GM12878 (cell line): ENCODE data around the gene KRTCAP3. TPM values are rescaled to one million over a fixed set of nuclear protein-coding genes. Genes with fewer than 3 reads are reported as not detected.
A peak's percentile ranks its signal among the peaks of the same experiment; 100 is the strongest.

Source experiments
- ATAC-seq: fragments of 200-7000 bp; cut with Tn5 transposase; 3 replicates; pipeline ENCODE4 v1.9.1; 2020; ENCODE audit warnings: mild to moderate bottlenecking, moderate library complexity
- Bru-seq: library from RNA; stranded (reverse); fragments of 400-500 nt; gene quantifications from one replicate; lab custom pipeline; 2021; lab: Mats Ljungman, UMichigan
- BruChase-seq, 2 experiments: library from RNA; stranded (reverse); fragments of 400-500 nt; gene quantifications; one replicate each; lab custom pipeline; 2021; lab: Mats Ljungman, UMichigan
- BruUV-seq: library from RNA; stranded (reverse); fragments of 400-500 nt; replicated peaks from 2 replicates; lab custom pipeline; 2021; lab: Mats Ljungman, UMichigan
- CTCF ChIA-PET: fragments of 300-600 bp; sonication (Branson Sonifier 250); formaldehyde crosslinking; extraction: SDS; loops from one replicate; lab custom pipeline; 2021; ENCODE audit warnings: inconsistent platforms; lab: Yijun Ruan, JAX
- POLR2A ChIA-PET: fragments of 350-600 bp; formaldehyde crosslinking; extraction: SDS; loops from one replicate; lab custom pipeline; 2021; ENCODE audit warnings: inconsistent platforms; lab: Charles Lee
- RAD21 ChIA-PET: fragments of 300-600 bp; sonication (Branson Sonifier 250); formaldehyde crosslinking; loops from one replicate; lab custom pipeline; 2023; ENCODE audit warnings: antibody characterized with exemption; ENCODE audit not compliant: unreplicated experiment; lab: Charles Lee
- SMC1A ChIA-PET: fragments of 300-600 bp; sonication (Branson Sonifier 250); formaldehyde crosslinking; loops from one replicate; lab custom pipeline; 2023; ENCODE audit not compliant: unreplicated experiment, uncharacterized antibody; lab: Charles Lee
- DNase-seq: peaks from one replicate; pipeline ENCODE4 v3.0.0-alpha.2; 2011; ENCODE audit warnings: low read depth, low spot score
- FAIRE-seq: peaks from 3 replicates; lab custom pipeline; 2011; peaks lifted over from hg19 to GRCh38; lab: Jason Lieb, UNC
- H2AFZ ChIP-seq: 2 replicates; pipeline ENCODE4 v1.6.0; 2011; ENCODE audit warnings: low read depth, low read length, control low read depth; ENCODE audit not compliant: control insufficient read depth
- H3K27ac ChIP-seq: 2 replicates; pipeline ENCODE4 v1.5.1; 2011; ENCODE audit warnings: control low read depth; ENCODE audit not compliant: control insufficient read depth, insufficient read depth
- H3K27me3 ChIP-seq, 2 experiments: replicated peaks in 1 of 2; 2 replicates each; pipeline versions ENCODE4 v1.6.0 to v1.6.1; 2011; ENCODE audit warnings: low read length in 1 of 2; ENCODE audit not compliant: control insufficient read depth in 2 of 2, insufficient read depth in 2 of 2
- H3K36me3 ChIP-seq, 2 experiments: 2 replicates each; pipeline ENCODE4 v1.5.1; 2011; ENCODE audit warnings: low read length in 1 of 2; ENCODE audit not compliant: control insufficient read depth in 2 of 2, insufficient read depth in 2 of 2
- H3K4me1 ChIP-seq: 2 replicates; pipeline ENCODE4 v1.6.1; 2011; ENCODE audit warnings: mild to moderate bottlenecking, low read length, moderate library complexity, mixed read lengths; ENCODE audit not compliant: control insufficient read depth, insufficient read depth
- H3K4me2 ChIP-seq: 2 replicates; pipeline ENCODE4 v1.6.0; 2011; ENCODE audit warnings: control low read depth; ENCODE audit not compliant: control insufficient read depth, insufficient read depth
- H3K4me3 ChIP-seq: fragments of 200-600 bp; sonication (generic); 2 replicates; pipeline ENCODE4 v1.5.1; 2016
- H3K79me2 ChIP-seq: 2 replicates; pipeline ENCODE4 v1.6.0; 2011; ENCODE audit warnings: low read length; ENCODE audit not compliant: control insufficient read depth, insufficient read depth
- H3K9ac ChIP-seq: 2 replicates; pipeline ENCODE4 v1.8.0; 2011; ENCODE audit warnings: low read length, control low read depth, mixed read lengths; ENCODE audit not compliant: control insufficient read depth, insufficient read depth
- H3K9me3 ChIP-seq: replicated peaks from 3 replicates; pipeline ENCODE4 v1.5.1; 2011; ENCODE audit warnings: mild to moderate bottlenecking, low read length; ENCODE audit not compliant: control insufficient read depth, insufficient read depth
- H4K20me1 ChIP-seq: 2 replicates; pipeline ENCODE4 v1.6.0; 2011; ENCODE audit not compliant: control insufficient read depth, insufficient read depth
- ATF2 ChIP-seq: IDR thresholded peaks from 2 replicates; pipeline ENCODE4 v1.6.1; 2012; ENCODE audit warnings: low read length, inconsistent platforms
- ATF7 ChIP-seq: fragments of 450-650 bp; IDR thresholded peaks from 2 replicates; pipeline ENCODE4 v1.6.1; 2016; ENCODE audit warnings: low read depth, mild to moderate bottlenecking
- CBFB ChIP-seq: IDR thresholded peaks from 2 replicates; pipeline ENCODE4 v1.6.1; 2016; ENCODE audit warnings: antibody characterized with exemption, low read depth
- JUND ChIP-seq: IDR thresholded peaks from 2 replicates; pipeline ENCODE4 v1.6.1; 2012; ENCODE audit warnings: low read depth, mild to moderate bottlenecking, low read length, improper control_type of control experiment, moderate library complexity
- POLR2A ChIP-seq: IDR thresholded peaks from 2 replicates; pipeline ENCODE4 v1.6.1; 2011; ENCODE audit warnings: low read depth, mild to moderate bottlenecking, low read length
- TCF12 ChIP-seq: IDR thresholded peaks from 2 replicates; pipeline ENCODE4 v1.6.1; 2011; ENCODE audit warnings: low read depth, mild to moderate bottlenecking, low read length
- WGBS: methylation state at CpG from one replicate; pipeline ENCODE4 v1.1.6; 2016; ENCODE audit warnings: low lambda C conversion rate; ENCODE audit not compliant: insufficient replicate concordance, insufficient coverage; ENCODE audit errors: missing lambda C conversion rate; 5-methylcytosine and 5-hydroxymethylcytosine counted together
- in situ Hi-C: fragments of 300-500 bp; cut with MboI; formaldehyde crosslinking; loops from 9 replicates; pipeline ENCODE4 v1.14.3; 2018; ENCODE audit warnings: mixed read lengths
- intact Hi-C: fragments of 100-400 bp; cut with micrococcal nuclease; formaldehyde crosslinking; loops from one replicate; pipeline ENCODE4 v1.14.2; 2022; ENCODE audit not compliant: unreplicated experiment
- long read RNA-seq, 2 experiments: library from polyadenylated mRNA; unstranded; transcript quantifications; one replicate each; pipeline ENCODE4 v2.0.0, GENCODE V29; 2019 to 2020
- polyA minus RNA-seq, 3 experiments: library from RNA; depleted of rRNA, polyadenylated mRNA; stranded (reverse); fragments of >200 nt; gene quantifications; 2 replicates each; pipeline ENCODE4 v1.2.3, GENCODE V29; 2011
- polyA plus RNA-seq, 11 experiments: library from polyadenylated mRNA; depleted of rRNA in 4 of 11; unstranded in 6 of 11; stranded (reverse) in 5 of 11; fragments of >200 nt; fragmentation: Nextera tagmentation in 4 of 11; fragmentation: Illumina TruSeq in 1 of 11; extraction: Ambion mirVana in 4 of 11; extraction: Trizol in 1 of 11; gene quantifications; 1 replicate in 1 of 11; 2 replicates in 10 of 11; pipeline versions ENCODE4 v1.2.1 to v1.2.3, GENCODE V29; 2011 to 2016; ENCODE audit warnings: inconsistent platforms in 2 of 11, missing spikeins in 2 of 11, low read depth in 1 of 11
- total RNA-seq, 4 experiments: library from RNA; depleted of rRNA in 3 of 4; stranded (reverse); fragments of >200 nt in 3 of 4; fragmentation: Illumina TruSeq in 1 of 4; extraction: Trizol in 1 of 4; gene quantifications; 2 replicates each; pipeline versions ENCODE4 v1.2.1 to v1.2.3, GENCODE V29; 2013 to 2021

The KRTCAP3 gene
- total RNA-seq (2013; cell fraction: nucleolus; rRNA removed) = 1.8 and 3.1 TPM in 2 replicates
- total RNA-seq (2014; rRNA removed) (0.33 and 1.1 TPM in 2 replicates), total RNA-seq (2014; rRNA removed; fragmentation: Illumina TruSeq; extraction: Trizol) (1.4 TPM in 1 of 2 replicates, not detected in the other), total RNA-seq (2021) (2.2 and 2.7 TPM in 2 replicates), polyA plus RNA-seq (2011; rRNA removed) (1.3 and 1.5 TPM in 2 replicates), polyA plus RNA-seq (2014; fragmentation: Illumina TruSeq; extraction: Trizol) (0.26 TPM in 1 of 2 replicates, not detected in the other), polyA plus RNA-seq (2014; fragmentation: Nextera tagmentation; extraction: Ambion mirVana) (under 1 TPM; 0.64 to 0.72 TPM), polyA plus RNA-seq (2014; rRNA removed) (1.9 and 2.2 TPM in 2 replicates), polyA plus RNA-seq (2016; fragmentation: Nextera tagmentation; extraction: Ambion mirVana) (under 1 TPM; 0.48 to 0.82 TPM), polyA minus RNA-seq (2011; rRNA and poly(A)+ RNA removed) (0.59 and 1.1 TPM in 2 replicates), Bru-seq, nascent RNA (percentile 57 among the genes with signal in this experiment), BruChase-seq, experiment 1, labeled RNA remaining after a 6-hour chase (percentile 64 among the genes with signal in this experiment), BruChase-seq, experiment 2, labeled RNA remaining after a 2-hour chase (percentile 61 among the genes with signal in this experiment)
- not detected for polyA plus RNA-seq (2011; ENCODE audit: low read depth)
- 1.2 and 1.6 TPM in 2 replicates for polyA plus RNA-seq (2011; cell fraction: cytosol; rRNA removed)
- polyA plus RNA-seq (2011; cell fraction: nucleus; rRNA removed) = 16.3 and 16.6 TPM in 2 replicates
- 1.7 and 2.2 TPM in 2 replicates for polyA plus RNA-seq (2012)
- not detected in 2 replicates for polyA minus RNA-seq (2011; cell fraction: cytosol; rRNA and poly(A)+ RNA removed)
- 1.5 and 2.8 TPM in 2 replicates for polyA minus RNA-seq (2011; cell fraction: nucleus; rRNA and poly(A)+ RNA removed)
- long read RNA-seq, experiment 1 = 0 reads
- long read RNA-seq, experiment 2 = 0 reads

GRCh38 chr2:27441958-27442919 lies at the start of gene KRTCAP3:
Gene KRTCAP3 (plus strand): TSS chr2:27442381. CDS start chr2:27442413, 32 bp downstream.
- Histone ChIP-seq H3K4me1 (no peaks in the 10 kb centered on the region), H3K4me2 (no peak within 1 kb of the TSS), H3K36me3 (peaks cover 13 to 19% of the 10 kb centered on the region in 2 experiments), H2AFZ (no peak within 1 kb of the TSS), H3K27ac (no peak within 1 kb of the TSS), H3K27me3 (no peaks in the 10 kb centered on the region), H3K9me3 (no peaks in the 10 kb centered on the region), H3K4me3 (no peak within 1 kb of the TSS), H3K9ac (no peak within 1 kb of the TSS), H3K79me2 (no peaks in the 10 kb centered on the region), H4K20me1 (no peaks in the 10 kb centered on the region)
- TF ChIP-seq POLR2A (peak; percentile 66), TCF12 (no peak), ATF2 (no peak), ATF7 (no peak), JUND (no peak), CBFB (no peak)
- WGBS = 97% methylated on average over 64 of the region's 80 CpGs
- no peak for FAIRE-seq
- RAD21 ChIA-PET = no interaction called here
- BruUV-seq = no TSS peak
- CTCF ChIA-PET = interaction anchor here (0.5 kb wide), 1 partner anchor 60 kb away, joined by 3 read pairs; no protein-coding TSS in a partner anchor
- DNase-seq = no peak
- ATAC-seq = no peak; the same call in 1 of the 3 replicates
- intact Hi-C loops = no loop called here
- SMC1A ChIA-PET = no interaction called here
- POLR2A ChIA-PET = no interaction called here
- in situ Hi-C loops = no loop called here
